Uterus (tissue), 2 donors: ENCODE measurements around the gene SAMD14.

Experiments
- CTCF ChIP-seq, 4 experiments: fragments of 200-600 bp in 2 of 4; fragments of 450-650 bp in 2 of 4; sonication (generic) in 2 of 4; IDR thresholded peaks; one replicate each; pipeline ENCODE4 v1.5.1; 2016 to 2019; ENCODE audit warnings: antibody characterized with exemption in 4 of 4, mild to moderate bottlenecking in 2 of 4, moderate library complexity in 1 of 4
- POLR2A ChIP-seq, 2 donors: fragments of 450-650 bp; IDR thresholded peaks; one replicate each; pipeline ENCODE4 v1.6.1; 2016; ENCODE audit warnings: antibody characterized with exemption in 2 of 2, mild to moderate bottlenecking in 1 of 2, moderate library complexity in 1 of 2

- TF ChIP-seq CTCF (IDR thresholded peaks at IDR 0.05): no peak
- TF ChIP-seq POLR2A (IDR thresholded peaks at IDR 0.05): no peak
Measured at GRCh38 chr17:50103941-50104340, 26.0 kb downstream of the SAMD14 start.
